ENCODE measurements around the gene MARK4.
"Not testable (repeated sequence)": the region's sequence is repeated elsewhere in the genome, so short reads cannot be mapped to it uniquely, and the experiment has no call there.

Gene MARK4

DNA sequence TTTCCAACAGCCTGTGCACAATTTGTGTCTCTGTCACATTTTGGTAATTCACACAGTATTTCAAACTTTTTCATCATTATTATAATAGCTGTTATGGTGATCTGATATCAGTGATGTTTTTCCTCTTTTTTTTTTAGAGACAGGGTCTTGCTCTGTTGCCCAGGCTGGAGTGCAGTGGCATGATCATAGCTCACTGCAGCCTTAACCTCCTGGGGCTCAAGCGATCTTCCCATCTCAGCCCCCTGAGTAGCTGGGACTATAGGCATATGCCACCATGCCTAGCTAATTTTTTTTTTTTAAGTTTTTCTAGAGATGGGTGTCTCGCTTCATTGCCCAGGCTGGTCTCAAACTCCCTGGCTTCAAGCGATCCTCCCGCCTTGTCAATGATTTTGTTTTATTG, 5.8 kb downstream of the MARK4 start:
- no peaks in the 10 kb centered on the region for H3K9me3 ChIP-seq (ENCODE audit: control insufficient read depth, insufficient read depth, low read length)
- no peaks in the 10 kb centered on the region for H3K36me3 ChIP-seq (ENCODE audit: control insufficient read depth, insufficient read depth, low read length)
- no peaks in the 10 kb centered on the region for H3K4me1 ChIP-seq (ENCODE audit: control insufficient read depth, insufficient read depth, low read length)
- H3K27ac ChIP-seq (ENCODE audit: low read depth, low read length), result no peak overlapping the region
- no peaks in the 10 kb centered on the region for H3K27me3 ChIP-seq (ENCODE audit: control insufficient read depth, insufficient read depth, low read length)
- no peak overlapping the region for H3K9ac ChIP-seq (ENCODE audit: low read depth, low read length)
- H3K4me3 ChIP-seq (ENCODE audit: low read depth, low read length), result no peak overlapping the region

DNA sequence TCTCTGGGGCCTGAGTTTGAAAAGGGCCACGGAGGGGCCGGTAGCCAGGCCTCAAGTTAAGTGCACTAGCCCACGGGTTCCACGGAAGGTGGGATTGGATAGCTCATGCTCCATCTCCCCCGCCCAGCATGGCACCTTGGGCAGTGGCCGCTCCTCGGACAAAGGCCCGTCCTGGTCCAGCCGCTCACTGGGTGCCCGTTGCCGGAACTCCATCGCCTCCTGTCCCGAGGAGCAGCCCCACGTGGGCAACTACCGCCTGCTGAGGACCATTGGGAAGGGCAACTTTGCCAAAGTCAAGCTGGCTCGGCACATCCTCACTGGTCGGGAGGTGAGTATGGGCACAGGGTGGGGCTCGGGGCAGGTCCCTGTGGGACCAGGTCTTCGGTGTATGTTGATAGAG, 7.8 kb downstream of the MARK4 start:
- Histone ChIP-seq H3K9me3 (ENCODE audit: control insufficient read depth, insufficient read depth, low read length) (no peaks in the 10 kb centered on the region), H3K9ac (ENCODE audit: low read depth, low read length) (no peak overlapping the region), H3K27ac (ENCODE audit: low read depth, low read length) (no peak overlapping the region), H3K36me3 (ENCODE audit: control insufficient read depth, insufficient read depth, low read length) (no peaks in the 10 kb centered on the region), H3K4me1 (ENCODE audit: control insufficient read depth, insufficient read depth, low read length) (no peaks in the 10 kb centered on the region), H3K4me3 (ENCODE audit: low read depth, low read length) (no peak overlapping the region), H3K27me3 (ENCODE audit: control insufficient read depth, insufficient read depth, low read length) (no peaks in the 10 kb centered on the region)

DNA sequence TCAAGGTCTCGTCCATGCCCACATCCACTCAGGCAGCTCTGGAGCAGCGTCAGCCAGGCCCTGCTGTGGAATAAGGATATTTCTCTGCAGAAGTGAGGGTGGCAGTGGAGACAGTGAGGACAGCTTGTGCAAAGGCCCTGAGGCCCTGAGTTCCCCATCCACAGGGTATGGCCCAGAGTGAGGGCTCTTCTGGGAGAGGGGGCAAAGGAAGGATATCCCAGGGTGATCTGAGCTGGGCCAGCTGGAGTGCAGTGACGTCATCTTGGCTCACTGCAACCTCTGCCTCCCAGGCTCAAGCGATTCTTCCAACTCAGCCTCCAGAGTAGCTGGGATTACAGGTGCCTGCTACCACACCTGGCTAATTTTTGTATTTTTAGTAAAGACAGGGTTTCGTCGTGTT, 11.5 kb downstream of the MARK4 start:
- no peaks in the 10 kb centered on the region for H3K9me3 ChIP-seq (ENCODE audit: control insufficient read depth, insufficient read depth, low read length)
- no peaks in the 10 kb centered on the region for H3K27me3 ChIP-seq (ENCODE audit: control insufficient read depth, insufficient read depth, low read length)
- H3K36me3 ChIP-seq (ENCODE audit: control insufficient read depth, insufficient read depth, low read length), result peaks cover 10% of the 10 kb centered on the region; the same call in 1 of the 2 replicates
- no peaks in the 10 kb centered on the region for H3K4me1 ChIP-seq (ENCODE audit: control insufficient read depth, insufficient read depth, low read length)
- H3K4me3 ChIP-seq (ENCODE audit: low read depth, low read length), result no peak overlapping the region
- H3K27ac ChIP-seq (ENCODE audit: low read depth, low read length), result no peak overlapping the region
- H3K9ac ChIP-seq (ENCODE audit: low read depth, low read length), result no peak overlapping the region

- no peaks in the 10 kb centered on the region for H3K9me3 ChIP-seq (ENCODE audit: control insufficient read depth, insufficient read depth, low read length)
- no peak overlapping the region for H3K4me3 ChIP-seq (ENCODE audit: low read depth, low read length)
- no peaks in the 10 kb centered on the region for H3K4me1 ChIP-seq (ENCODE audit: control insufficient read depth, insufficient read depth, low read length)
- H3K27me3 ChIP-seq (ENCODE audit: control insufficient read depth, insufficient read depth, low read length), result no peaks in the 10 kb centered on the region
- peaks cover 11% of the 10 kb centered on the region; the same call in 1 of the 2 replicates for H3K36me3 ChIP-seq (ENCODE audit: control insufficient read depth, insufficient read depth, low read length)
- no peak overlapping the region for H3K9ac ChIP-seq (ENCODE audit: low read depth, low read length)
- H3K27ac ChIP-seq (ENCODE audit: low read depth, low read length), result no peak overlapping the region
These were observed 11.9 kb downstream of the MARK4 start for GRCh38 chr19:45263013-45263412.

- no peak overlapping the region for H3K4me3 ChIP-seq (ENCODE audit: low read depth, low read length)
- H3K4me1 ChIP-seq (ENCODE audit: control insufficient read depth, insufficient read depth, low read length), result no peaks in the 10 kb centered on the region
- no peak overlapping the region for H3K9ac ChIP-seq (ENCODE audit: low read depth, low read length)
- H3K36me3 ChIP-seq (ENCODE audit: control insufficient read depth, insufficient read depth, low read length), result peaks cover 14% of the 10 kb centered on the region; the same call in 1 of the 2 replicates
- H3K27ac ChIP-seq (ENCODE audit: low read depth, low read length), result no peak overlapping the region
- no peaks in the 10 kb centered on the region for H3K9me3 ChIP-seq (ENCODE audit: control insufficient read depth, insufficient read depth, low read length)
- H3K27me3 ChIP-seq (ENCODE audit: control insufficient read depth, insufficient read depth, low read length), result no peaks in the 10 kb centered on the region
These were observed 13.8 kb downstream of the MARK4 start for GRCh38 chr19:45264781-45265317.

- peaks cover 14% of the 10 kb centered on the region; the same call in 1 of the 2 replicates for H3K36me3 ChIP-seq (ENCODE audit: control insufficient read depth, insufficient read depth, low read length)
- no peak overlapping the region for H3K27ac ChIP-seq (ENCODE audit: low read depth, low read length)
- no peak overlapping the region for H3K9ac ChIP-seq (ENCODE audit: low read depth, low read length)
These were observed 14.3 kb downstream of the MARK4 start for GRCh38 chr19:45265375-45265774.

DNA sequence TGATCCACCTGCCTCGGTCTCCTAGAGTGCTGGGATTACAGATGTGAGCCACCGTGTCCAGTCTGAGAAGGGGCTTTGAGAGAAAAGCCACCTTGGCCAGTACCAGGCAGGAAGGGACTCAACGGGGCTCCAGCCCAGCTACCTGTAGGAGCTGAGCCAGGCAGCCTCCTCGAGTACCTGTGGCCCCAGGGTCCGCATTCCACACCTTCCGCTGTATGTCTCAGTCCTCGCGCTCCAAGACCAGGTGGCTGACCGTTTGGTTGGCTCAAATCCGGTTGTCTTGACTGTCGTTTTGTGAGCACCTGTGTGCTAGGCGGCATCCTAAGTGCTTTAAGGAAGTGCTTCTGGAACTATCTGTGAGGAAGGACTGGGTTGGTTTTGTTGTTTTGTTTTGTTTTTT, 16.2 kb downstream of the MARK4 start:
- peaks cover 27% of the 10 kb centered on the region; the same call in 1 of the 2 replicates for H3K36me3 ChIP-seq (ENCODE audit: control insufficient read depth, insufficient read depth, low read length)
- H3K27ac ChIP-seq (ENCODE audit: low read depth, low read length), result no peak overlapping the region
- no peak overlapping the region for H3K4me3 ChIP-seq (ENCODE audit: low read depth, low read length)
- H3K4me1 ChIP-seq (ENCODE audit: control insufficient read depth, insufficient read depth, low read length), result no peaks in the 10 kb centered on the region
- no peak overlapping the region for H3K9ac ChIP-seq (ENCODE audit: low read depth, low read length)
- no peaks in the 10 kb centered on the region for H3K27me3 ChIP-seq (ENCODE audit: control insufficient read depth, insufficient read depth, low read length)
- H3K9me3 ChIP-seq (ENCODE audit: control insufficient read depth, insufficient read depth, low read length), result no peaks in the 10 kb centered on the region

More at GRCh38 chr19:45265375-45265774, 14.3 kb downstream of the MARK4 start:
- H3K4me1 ChIP-seq (ENCODE audit: control insufficient read depth, insufficient read depth, low read length), result no peaks in the 10 kb centered on the region
- no peaks in the 10 kb centered on the region for H3K9me3 ChIP-seq (ENCODE audit: control insufficient read depth, insufficient read depth, low read length)
- no peak overlapping the region for H3K4me3 ChIP-seq (ENCODE audit: low read depth, low read length)
- no peaks in the 10 kb centered on the region for H3K27me3 ChIP-seq (ENCODE audit: control insufficient read depth, insufficient read depth, low read length)

GRCh38 chr19:45269939-45270338, 18.9 kb downstream of the MARK4 start:
- H3K9me3 ChIP-seq (ENCODE audit: control insufficient read depth, insufficient read depth, low read length); H3K27ac ChIP-seq (ENCODE audit: low read depth, low read length); H3K9ac ChIP-seq (ENCODE audit: low read depth, low read length); H3K4me3 ChIP-seq (ENCODE audit: low read depth, low read length); H3K27me3 ChIP-seq (ENCODE audit: control insufficient read depth, insufficient read depth, low read length); H3K4me1 ChIP-seq (ENCODE audit: control insufficient read depth, insufficient read depth, low read length): not testable (repeated sequence)
- H3K36me3 ChIP-seq (ENCODE audit: control insufficient read depth, insufficient read depth, low read length), result peaks cover 40% of the 10 kb centered on the region

DNA sequence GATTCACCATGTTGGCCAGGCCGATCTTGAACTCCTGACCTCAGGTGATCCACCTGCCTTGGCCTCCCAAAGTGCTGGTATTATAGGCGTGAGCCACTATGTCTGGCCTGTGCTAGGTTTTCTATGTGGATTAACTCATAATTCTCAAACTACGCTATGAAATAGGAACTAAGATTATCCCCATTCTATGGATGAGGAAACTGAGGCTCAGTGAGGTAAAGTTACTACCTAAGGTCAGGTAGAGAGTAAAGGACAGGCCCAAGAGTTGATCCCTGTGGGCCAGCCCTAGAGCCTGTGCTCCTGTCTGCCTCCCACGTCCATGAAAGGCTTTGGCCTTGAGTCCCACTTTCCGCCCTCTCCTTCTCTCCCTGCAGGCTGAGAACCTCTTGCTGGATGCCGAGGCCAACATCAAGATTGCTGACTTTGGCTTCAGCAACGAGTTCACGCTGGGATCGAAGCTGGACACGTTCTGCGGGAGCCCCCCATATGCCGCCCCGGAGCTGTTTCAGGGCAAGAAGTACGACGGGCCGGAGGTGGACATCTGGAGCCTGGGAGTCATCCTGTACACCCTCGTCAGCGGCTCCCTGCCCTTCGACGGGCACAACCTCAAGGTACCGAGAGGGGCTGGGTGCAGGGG, 20.1 kb downstream of the MARK4 start:
- Histone ChIP-seq H3K4me1 (ENCODE audit: control insufficient read depth, insufficient read depth, low read length) (no peaks in the 10 kb centered on the region), H3K36me3 (ENCODE audit: control insufficient read depth, insufficient read depth, low read length) (peaks cover 45% of the 10 kb centered on the region), H3K27me3 (ENCODE audit: control insufficient read depth, insufficient read depth, low read length) (no peaks in the 10 kb centered on the region), H3K9me3 (ENCODE audit: control insufficient read depth, insufficient read depth, low read length) (no peaks in the 10 kb centered on the region), H3K9ac (ENCODE audit: low read depth, low read length) (no peak overlapping the region), H3K4me3 (ENCODE audit: low read depth, low read length) (no peak overlapping the region), H3K27ac (ENCODE audit: low read depth, low read length) (no peak overlapping the region)

GRCh38 chr19:45271735-45272108, 20.7 kb downstream of the MARK4 start:
- H3K4me3 ChIP-seq (ENCODE audit: low read depth, low read length), result no peak overlapping the region
- H3K9ac ChIP-seq (ENCODE audit: low read depth, low read length), result no peak overlapping the region
- no peak overlapping the region for H3K27ac ChIP-seq (ENCODE audit: low read depth, low read length)
- no peaks in the 10 kb centered on the region for H3K4me1 ChIP-seq (ENCODE audit: control insufficient read depth, insufficient read depth, low read length)
- H3K27me3 ChIP-seq (ENCODE audit: control insufficient read depth, insufficient read depth, low read length), result no peaks in the 10 kb centered on the region
- H3K36me3 ChIP-seq (ENCODE audit: control insufficient read depth, insufficient read depth, low read length), result peaks cover 44% of the 10 kb centered on the region
- H3K9me3 ChIP-seq (ENCODE audit: control insufficient read depth, insufficient read depth, low read length), result no peaks in the 10 kb centered on the region

DNA sequence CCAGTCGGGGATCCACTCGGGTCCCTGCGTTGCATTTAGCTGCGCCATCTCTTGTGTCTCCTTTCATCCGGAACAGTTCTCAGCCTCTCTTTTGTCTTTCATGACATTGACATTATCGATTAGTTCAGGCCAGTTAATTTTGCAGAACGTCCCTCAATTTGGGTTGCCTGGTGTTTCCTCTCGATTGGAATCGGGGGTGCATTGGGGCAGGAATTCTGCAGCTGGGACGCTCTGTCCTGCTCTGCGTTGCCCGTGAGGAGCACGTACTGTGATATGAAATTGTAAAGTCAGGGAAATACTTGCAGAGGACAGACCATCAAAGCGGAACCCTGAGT, 22.4 kb downstream of the MARK4 start:
- H3K9me3 ChIP-seq (ENCODE audit: control insufficient read depth, insufficient read depth, low read length), result no peaks in the 10 kb centered on the region
- H3K36me3 ChIP-seq (ENCODE audit: control insufficient read depth, insufficient read depth, low read length), result peaks cover 47% of the 10 kb centered on the region
- H3K4me1 ChIP-seq (ENCODE audit: control insufficient read depth, insufficient read depth, low read length), result no peaks in the 10 kb centered on the region
- no peak overlapping the region for H3K27ac ChIP-seq (ENCODE audit: low read depth, low read length)
- H3K9ac ChIP-seq (ENCODE audit: low read depth, low read length), result no peak overlapping the region
- H3K4me3 ChIP-seq (ENCODE audit: low read depth, low read length), result no peak overlapping the region
- H3K27me3 ChIP-seq (ENCODE audit: control insufficient read depth, insufficient read depth, low read length), result no peaks in the 10 kb centered on the region
